Naive thymus-derived CD8-positive, alpha-beta T cell (primary cell): ENCODE data around the gene DEFB123. TPM values are rescaled to one million over a fixed set of nuclear protein-coding genes. Genes with fewer than 3 reads are reported as not detected.

Experiments used
- polyA plus RNA-seq, 3 donors: library from polyadenylated mRNA; unstranded; fragments of 300-500 nt; fragmentation: Illumina TruSeq; gene quantifications; one replicate each; pipeline ENCODE4 v1.2.3, GENCODE V29; 2021
- total RNA-seq, 8 experiments: library from RNA in 2 of 8; stranded (reverse) in 2 of 8; gene quantifications; one replicate each; pipeline ENCODE4 v1.2.3 and lab custom pipeline; 2021 to 2026

Gene DEFB123
- total and polyA plus RNA-seq, 5 experiments from 2014 or later = not detected

Other genes with a start within 250 kb of the DEFB123 start
- gene DEFB115, start 183.0 kb upstream of the DEFB123 start, total RNA-seq = not detected
- gene DEFB115, start 183.0 kb upstream of the DEFB123 start, polyA plus RNA-seq = not detected
- gene DEFB116, start 132.0 kb upstream of the DEFB123 start, total RNA-seq = not detected
- gene DEFB116, start 132.0 kb upstream of the DEFB123 start, polyA plus RNA-seq = not detected
- gene DEFB118, start 72.0 kb upstream of the DEFB123 start, total RNA-seq = not detected
- gene DEFB118, start 72.0 kb upstream of the DEFB123 start, polyA plus RNA-seq = not detected
- not detected for gene DEFB119, start 50.0 kb upstream of the DEFB123 start, total RNA-seq
- not detected for gene DEFB119, start 50.0 kb upstream of the DEFB123 start, polyA plus RNA-seq
- not detected for gene DEFB121, start 34.4 kb upstream of the DEFB123 start, total RNA-seq
- not detected for gene DEFB121, start 34.4 kb upstream of the DEFB123 start, polyA plus RNA-seq
- gene DEFB124, start 34.5 kb downstream of the DEFB123 start, total RNA-seq = not detected
- not detected for gene DEFB124, start 34.5 kb downstream of the DEFB123 start, polyA plus RNA-seq
- not detected for gene REM1, start 34.7 kb downstream of the DEFB123 start, total RNA-seq
- not detected for gene REM1, start 34.7 kb downstream of the DEFB123 start, polyA plus RNA-seq
- 100 to 1,000 TPM; 105 to 109 TPM for gene HM13, start 73.8 kb downstream of the DEFB123 start, total RNA-seq
- 100 to 1,000 TPM in 2 of 3 donors, 10 to 100 TPM in 1; 96.5 to 115 (median 113) TPM for gene HM13, start 73.8 kb downstream of the DEFB123 start, polyA plus RNA-seq
- gene ID1, start 164.7 kb downstream of the DEFB123 start, total RNA-seq = 1 to 10 TPM in 1 of 2 experiments, under 1 TPM in 1; 0.88 to 1.3 TPM
- under 1 TPM; 0.29 to 0.87 (median 0.51) TPM for gene ID1, start 164.7 kb downstream of the DEFB123 start, polyA plus RNA-seq
- not detected for gene COX4I2, start 197.3 kb downstream of the DEFB123 start, total RNA-seq
- gene COX4I2, start 197.3 kb downstream of the DEFB123 start, polyA plus RNA-seq = not detected